Endothelial cell of umbilical vein (primary cell): ENCODE measurements around the gene PLA2G2A. TPM values are rescaled to one million over a fixed set of nuclear protein-coding genes. Genes with fewer than 3 reads are reported as not detected.

Experiments used
- BruUV-seq: library from RNA; stranded (reverse); fragments of 400-500 nt; replicated peaks from 2 replicates; lab custom pipeline; 2021; lab: Mats Ljungman, UMichigan
- CTCF ChIA-PET: fragments of 300-600, 350-600 bp; sonication (Branson Sonifier 250); formaldehyde crosslinking; loops from one replicate; lab custom pipeline; 2021; ENCODE audit warnings: antibody characterized with exemption, inconsistent platforms; lab: Charles Lee
- POLR2A ChIA-PET: fragments of 300-600, 350-600 bp; sonication (Branson Sonifier 250); formaldehyde crosslinking; loops from one replicate; lab custom pipeline; 2021; ENCODE audit warnings: antibody characterized with exemption, inconsistent platforms; lab: Charles Lee
- DNase-seq: peaks from one replicate; pipeline ENCODE4 v3.0.0-alpha.2; 2011; ENCODE audit warnings: low read depth, low spot score
- FAIRE-seq: peaks from 2 replicates; lab custom pipeline; 2011; peaks lifted over from hg19 to GRCh38; lab: Jason Lieb, UNC
- H2AFZ ChIP-seq: 2 replicates; pipeline ENCODE4 v1.6.0; 2012; ENCODE audit warnings: low read depth, low read length, control low read depth, inconsistent platforms
- H3K27ac ChIP-seq: 2 replicates; pipeline ENCODE4 v1.5.1; 2011; ENCODE audit warnings: low read depth, mild to moderate bottlenecking, control low read depth, low read length, moderate library complexity; ENCODE audit not compliant: insufficient read depth
- H3K27me3 ChIP-seq, 2 experiments: 2 replicates each; pipeline versions ENCODE4 v1.6.0 to v1.6.1; 2011; ENCODE audit warnings: low read length in 2 of 2, mixed read lengths in 1 of 2; ENCODE audit not compliant: control insufficient read depth in 2 of 2, insufficient read depth in 2 of 2
- H3K36me3 ChIP-seq, 2 experiments: 2 replicates in 1 of 2; 3 replicates in 1 of 2; pipeline ENCODE4 v1.5.1; 2011; ENCODE audit warnings: low read length in 2 of 2, mild to moderate bottlenecking in 1 of 2, moderate library complexity in 1 of 2; ENCODE audit not compliant: control insufficient read depth in 2 of 2, insufficient read depth in 2 of 2; ENCODE audit errors: extremely low read depth in 1 of 2
- H3K4me1 ChIP-seq: 3 replicates; pipeline ENCODE4 v1.5.1; 2011; ENCODE audit warnings: mild to moderate bottlenecking, low read length; ENCODE audit not compliant: control insufficient read depth, insufficient read depth; ENCODE audit errors: extremely low read depth
- H3K4me2 ChIP-seq: 2 replicates; pipeline ENCODE4 v1.6.1; 2011; ENCODE audit warnings: low read length, control low read depth, mixed read lengths; ENCODE audit not compliant: insufficient read depth
- H3K4me3 ChIP-seq, 3 experiments: fragments of 200-600 bp in 1 of 3; sonication (generic), shearing (Covaris generic) in 1 of 3; replicated peaks in 1 of 3; 2 replicates each; pipeline ENCODE4 v1.5.1; 2011 to 2016; ENCODE audit warnings: control low read depth in 3 of 3, low read length in 3 of 3, mild to moderate bottlenecking in 2 of 3, inconsistent platforms in 1 of 3, low read depth in 1 of 3, moderate library complexity in 1 of 3; ENCODE audit not compliant: insufficient read depth in 1 of 3
- H3K79me2 ChIP-seq: 2 replicates; pipeline ENCODE4 v1.6.0; 2012; ENCODE audit warnings: low read length, inconsistent platforms; ENCODE audit not compliant: control insufficient read depth, insufficient read depth
- H3K9ac ChIP-seq: replicated peaks from 2 replicates; pipeline ENCODE3; 2011; ENCODE audit warnings: low read length, control low read depth; ENCODE audit not compliant: insufficient read depth; ENCODE audit errors: extremely low read depth
- H3K9me1 ChIP-seq: replicated peaks from 3 replicates; pipeline ENCODE4 v1.6.0; 2011; ENCODE audit warnings: mild to moderate bottlenecking, low read length; ENCODE audit not compliant: control insufficient read depth, insufficient read depth; ENCODE audit errors: extremely low read depth
- H3K9me3 ChIP-seq: replicated peaks from 2 replicates; pipeline ENCODE4 v1.5.1; 2012; ENCODE audit warnings: low read length, inconsistent platforms; ENCODE audit not compliant: control insufficient read depth, insufficient read depth
- H4K20me1 ChIP-seq: replicated peaks from 2 replicates; pipeline ENCODE3; 2011; ENCODE audit warnings: mild to moderate bottlenecking, low read length; ENCODE audit not compliant: control insufficient read depth, insufficient read depth; ENCODE audit errors: extremely low read depth
- CTCF ChIP-seq, 2 donors: IDR thresholded peaks; 1 replicate in 1 of 2; 2 replicates in 1 of 2; pipeline ENCODE4 v1.5.1; 2011; ENCODE audit warnings: low read length in 2 of 2, mild to moderate bottlenecking in 2 of 2, moderate library complexity in 2 of 2, control low read depth in 1 of 2, inconsistent platforms in 1 of 2, low read depth in 1 of 2; ENCODE audit not compliant: insufficient read depth in 1 of 2; ENCODE audit errors: extremely low read depth in 1 of 2
- EZH2 ChIP-seq: IDR thresholded peaks from 2 replicates; pipeline ENCODE4 v1.6.1; 2012; ENCODE audit warnings: borderline replicate concordance, low read depth, mild to moderate bottlenecking, moderate library complexity, low read length, inconsistent platforms; ENCODE audit not compliant: severe bottlenecking
- FOS ChIP-seq: IDR thresholded peaks from 2 replicates; pipeline ENCODE4 v1.6.1; 2011; ENCODE audit warnings: mild to moderate bottlenecking, low read length, moderate library complexity, borderline replicate concordance; ENCODE audit not compliant: insufficient read depth
- GATA2 ChIP-seq: IDR thresholded peaks from 2 replicates; pipeline ENCODE4 v1.7.0; 2011; ENCODE audit warnings: low read depth, mild to moderate bottlenecking, moderate library complexity, mixed read lengths, low read length; ENCODE audit not compliant: insufficient read length, insufficient read depth
- JUN ChIP-seq: IDR thresholded peaks from 2 replicates; pipeline ENCODE4 v1.6.1; 2011; ENCODE audit warnings: borderline replicate concordance, low read depth; ENCODE audit not compliant: insufficient read length, insufficient read depth
- MYC ChIP-seq: IDR thresholded peaks from one replicate; pipeline ENCODE4 v1.6.1; 2011; ENCODE audit warnings: mild to moderate bottlenecking, low read depth, low read length
- POLR2A ChIP-seq: IDR thresholded peaks from 2 replicates; pipeline ENCODE4 v1.6.1; 2012; ENCODE audit warnings: low read depth, mild to moderate bottlenecking, control low read depth, low read length
- POLR2AphosphoS5 ChIP-seq: IDR thresholded peaks from 2 replicates; pipeline ENCODE4 v1.6.1; 2012; ENCODE audit warnings: low read depth, mild to moderate bottlenecking, control low read depth, low read length, moderate library complexity; ENCODE audit not compliant: insufficient read depth
- dilution Hi-C: fragments of 300-500 bp; cut with MboI; formaldehyde crosslinking; loops from one replicate; pipeline ENCODE4 v1.15.0; 2019; ENCODE audit warnings: low sequenced_read_pairs; ENCODE audit not compliant: extremely low pct_ligation_motif_present
- intact Hi-C: fragments of 100-400 bp; cut with micrococcal nuclease; formaldehyde crosslinking; loops from one replicate; pipeline ENCODE4 v1.10.0; 2022
- polyA plus RNA-seq, 4 experiments: library from polyadenylated mRNA; depleted of rRNA in 3 of 4; stranded (reverse) in 3 of 4; unstranded in 1 of 4; fragments of >200 nt; gene quantifications; 2 replicates each; pipeline versions ENCODE4 v1.2.1 to v1.2.3, GENCODE V29; 2011 to 2012; ENCODE audit warnings: missing spikeins in 1 of 4
- total RNA-seq: library from RNA; stranded (reverse); gene quantifications from 2 replicates; pipeline ENCODE4 v1.2.3, GENCODE V29; 2021
- TF ChIP-seq, protein P1 (sequence below): IDR thresholded peaks from 2 replicates; pipeline ENCODE4 v1.6.1; 2011; ENCODE audit not compliant: insufficient read depth, insufficient read length

Gene PLA2G2A
- total and polyA plus RNA-seq, 2 donors (not counting 3 experiments of a cell fraction or from before 2014, with no cell fraction given) = not detected

- Histone ChIP-seq H3K27ac (no peak overlapping the region), H4K20me1 (no peaks in the 10 kb centered on the region), H3K36me3 (no peaks in the 10 kb centered on the region), H3K9me3 (no peaks in the 10 kb centered on the region), H3K4me1 (no peaks in the 10 kb centered on the region), H3K79me2 (no peaks in the 10 kb centered on the region), H3K9me1 (no peaks in the 10 kb centered on the region), H2AFZ (no peak overlapping the region), H3K9ac (no peak overlapping the region), H3K27me3 (peaks cover 2 to 3% of the 10 kb centered on the region in 2 experiments), H3K4me2 (no peak overlapping the region), H3K4me3 (no peak overlapping the region)
- ChIA-PET CTCF (interaction anchor here (0.6 to 1.6 kb wide), 3 partner anchors 9 to 217 kb away, joined by 3 to 5 read pairs (median 4); no protein-coding TSS in a partner anchor), POLR2A (no interaction called here)
- dilution Hi-C loops (no loop called here), intact Hi-C loops (no loop called here)
- BruUV-seq = no TSS peak
- DNase-seq (no peak), FAIRE-seq (no peak)
- TF ChIP-seq CTCF (IDR thresholded peaks at IDR 0.05; ENCODE audit: extremely low read depth in 1 of 2, insufficient read depth in 1 of 2, low read depth in 1 of 2, low read length in 2 of 2) (no peak), FOS (no peak), GATA2 (no peak)
Observed at GRCh38 chr1:19978143-19978542, 1.3 kb downstream of the PLA2G2A start.

GRCh38 chr1:19976317-19977003, 3.0 kb downstream of the PLA2G2A start:
- H3K79me2 ChIP-seq = no peaks in the 10 kb centered on the region
- TF ChIP-seq, protein P1, sequence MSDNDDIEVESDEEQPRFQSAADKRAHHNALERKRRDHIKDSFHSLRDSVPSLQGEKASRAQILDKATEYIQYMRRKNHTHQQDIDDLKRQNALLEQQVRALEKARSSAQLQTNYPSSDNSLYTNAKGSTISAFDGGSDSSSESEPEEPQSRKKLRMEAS = no peak
- no peak for TF ChIP-seq GATA2
- TF ChIP-seq POLR2AphosphoS5 = no peak
- no peak for TF ChIP-seq MYC
- no peak for TF ChIP-seq FOS
- no peak for TF ChIP-seq CTCF (IDR thresholded peaks at IDR 0.05; ENCODE audit: extremely low read depth in 1 of 2, insufficient read depth in 1 of 2, low read depth in 1 of 2, low read length in 2 of 2)
- TF ChIP-seq JUN = no peak
- TF ChIP-seq EZH2 = no peak
- no peak for TF ChIP-seq POLR2A
- H4K20me1 ChIP-seq = no peaks in the 10 kb centered on the region
- H3K9me3 ChIP-seq = no peaks in the 10 kb centered on the region
- no peak overlapping the region for H2AFZ ChIP-seq
- FAIRE-seq = no peak
- no peak overlapping the region for H3K4me3 ChIP-seq
- dilution Hi-C loops = no loop called here
- H3K4me1 ChIP-seq = no peaks in the 10 kb centered on the region
- H3K4me2 ChIP-seq = no peak overlapping the region
- no peak for DNase-seq
- H3K9me1 ChIP-seq = no peaks in the 10 kb centered on the region
- H3K9ac ChIP-seq = no peak overlapping the region
- BruUV-seq = no TSS peak
- ChIA-PET CTCF (interaction anchor here (1.6 to 4.3 kb wide), 2 partner anchors 176 to 219 kb away, joined by 5 to 69 read pairs; no protein-coding TSS in a partner anchor), POLR2A (no interaction called here)
- H3K27me3 ChIP-seq = peaks cover under 1 to 2% of the 10 kb centered on the region in 2 experiments
- intact Hi-C loops = no loop called here
- no peaks in the 10 kb centered on the region for H3K36me3 ChIP-seq
- no peak overlapping the region for H3K27ac ChIP-seq
